NCI-H2107 (cell line): ENCODE measurements around the gene NEUROD2.

Source experiments
- DNase-seq: peaks from one replicate; lab custom pipeline; 2025; lab: John Stamatoyannopoulos, UW

Gene NEUROD2

DNA sequence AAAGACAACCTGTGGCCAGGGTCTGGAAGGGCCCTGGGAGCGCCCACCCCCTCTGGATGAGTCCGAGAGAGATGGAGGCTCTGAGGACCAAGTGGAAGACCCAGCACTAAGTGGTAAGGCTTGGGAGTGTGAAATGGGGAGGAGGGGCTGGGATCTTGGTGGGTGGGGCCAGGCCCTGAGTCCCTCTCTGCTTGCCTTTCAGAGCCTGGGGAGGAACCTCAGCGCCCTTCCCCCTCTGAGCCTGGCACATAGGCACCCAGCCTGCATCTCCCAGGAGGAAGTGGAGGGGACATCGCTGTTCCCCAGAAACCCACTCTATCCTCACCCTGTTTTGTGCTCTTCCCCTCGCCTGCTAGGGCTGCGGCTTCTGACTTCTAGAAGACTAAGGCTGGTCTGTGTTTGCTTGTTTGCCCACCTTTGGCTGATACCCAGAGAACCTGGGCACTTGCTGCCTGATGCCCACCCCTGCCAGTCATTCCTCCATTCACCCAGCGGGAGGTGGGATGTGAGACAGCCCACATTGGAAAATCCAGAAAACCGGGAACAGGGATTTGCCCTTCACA lies 28.0 kb upstream of the NEUROD2 start:
- DNase-seq = no peak

DNA sequence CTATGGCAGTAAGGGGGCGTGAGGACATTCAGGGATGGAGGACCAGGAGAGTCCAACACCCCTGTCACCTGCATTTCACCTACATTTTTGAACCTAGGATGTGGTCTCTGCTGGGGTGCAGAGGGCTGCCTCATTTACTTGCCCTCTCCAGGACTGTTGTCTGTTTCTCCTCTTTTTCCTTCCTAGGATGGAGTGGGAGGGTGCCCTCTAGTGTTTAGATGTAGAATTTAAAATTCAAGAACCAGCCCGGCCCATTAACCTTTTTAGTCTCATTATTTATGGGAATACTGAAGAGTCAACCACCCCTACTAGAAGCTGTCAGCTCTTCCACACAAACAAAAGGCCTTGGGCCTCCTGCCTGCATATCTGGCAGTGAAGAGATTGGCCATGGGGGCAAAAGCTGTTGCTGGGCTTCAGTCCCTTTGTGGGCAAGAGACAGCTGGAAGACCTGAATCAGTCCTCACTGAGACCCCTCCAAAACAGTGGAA lies 26.7 kb upstream of the NEUROD2 start:
- no peak for DNase-seq

DNA sequence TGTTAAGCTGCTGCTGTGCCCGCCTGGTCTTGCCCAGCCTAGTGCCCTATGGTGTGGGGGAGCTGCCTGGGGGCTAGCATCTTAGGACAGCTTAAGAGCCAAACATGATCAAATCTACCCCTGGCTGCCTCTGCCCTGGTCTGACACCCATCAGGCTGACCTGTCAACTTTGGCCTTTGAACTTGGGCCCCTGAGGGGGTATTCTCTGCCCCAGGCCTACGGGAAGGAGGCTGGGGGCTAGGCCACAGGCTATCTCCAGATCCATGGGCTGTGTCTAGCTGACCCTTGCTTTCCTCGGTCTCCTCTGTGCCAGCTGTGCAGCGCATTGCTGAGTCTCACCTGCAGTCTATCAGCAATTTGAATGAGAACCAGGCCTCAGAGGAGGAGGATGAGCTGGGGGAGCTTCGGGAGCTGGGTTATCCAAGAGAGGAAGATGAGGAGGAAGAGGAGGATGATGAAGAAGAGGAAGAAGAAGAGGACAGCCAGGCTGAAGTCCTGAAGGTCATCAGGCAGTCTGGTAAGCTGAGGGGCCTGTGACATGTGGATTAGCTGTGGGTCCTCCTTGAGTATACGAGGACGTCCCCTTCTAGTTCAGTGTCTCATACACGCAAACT lies 26.0 kb upstream of the NEUROD2 start:
- DNase-seq = no peak

GRCh38 chr17:39632153-39632941 lies 24.6 kb upstream of the NEUROD2 start:
- DNase-seq = peak; percentile 38

DNA sequence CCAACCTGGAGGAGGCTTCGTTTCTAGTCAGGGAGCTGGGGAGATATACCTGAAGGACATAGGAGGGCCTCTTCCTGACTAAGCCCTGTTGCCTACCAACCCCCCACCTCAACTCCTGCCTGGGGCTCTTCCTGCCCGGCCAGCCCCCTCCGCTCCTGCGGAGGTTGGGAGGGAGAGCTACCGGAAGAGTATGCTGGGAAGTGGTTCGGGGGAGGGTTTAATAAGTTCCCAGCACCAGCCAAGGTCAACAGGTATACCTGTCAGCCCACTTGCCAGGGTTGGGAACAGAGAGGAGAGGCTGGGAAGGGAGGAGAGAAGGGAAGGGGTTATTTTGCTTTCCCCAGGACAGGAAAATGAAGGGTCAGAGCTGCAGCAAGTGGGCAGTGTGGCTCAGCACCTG lies 23.7 kb upstream of the NEUROD2 start:
- no peak for DNase-seq

GRCh38 chr17:39629898-39630297 lies 22.2 kb upstream of the NEUROD2 start:
- DNase-seq = no peak

- DNase-seq = peak; percentile 48
Observed at GRCh38 chr17:39629494-39629880, 21.8 kb upstream of the NEUROD2 start.

DNA sequence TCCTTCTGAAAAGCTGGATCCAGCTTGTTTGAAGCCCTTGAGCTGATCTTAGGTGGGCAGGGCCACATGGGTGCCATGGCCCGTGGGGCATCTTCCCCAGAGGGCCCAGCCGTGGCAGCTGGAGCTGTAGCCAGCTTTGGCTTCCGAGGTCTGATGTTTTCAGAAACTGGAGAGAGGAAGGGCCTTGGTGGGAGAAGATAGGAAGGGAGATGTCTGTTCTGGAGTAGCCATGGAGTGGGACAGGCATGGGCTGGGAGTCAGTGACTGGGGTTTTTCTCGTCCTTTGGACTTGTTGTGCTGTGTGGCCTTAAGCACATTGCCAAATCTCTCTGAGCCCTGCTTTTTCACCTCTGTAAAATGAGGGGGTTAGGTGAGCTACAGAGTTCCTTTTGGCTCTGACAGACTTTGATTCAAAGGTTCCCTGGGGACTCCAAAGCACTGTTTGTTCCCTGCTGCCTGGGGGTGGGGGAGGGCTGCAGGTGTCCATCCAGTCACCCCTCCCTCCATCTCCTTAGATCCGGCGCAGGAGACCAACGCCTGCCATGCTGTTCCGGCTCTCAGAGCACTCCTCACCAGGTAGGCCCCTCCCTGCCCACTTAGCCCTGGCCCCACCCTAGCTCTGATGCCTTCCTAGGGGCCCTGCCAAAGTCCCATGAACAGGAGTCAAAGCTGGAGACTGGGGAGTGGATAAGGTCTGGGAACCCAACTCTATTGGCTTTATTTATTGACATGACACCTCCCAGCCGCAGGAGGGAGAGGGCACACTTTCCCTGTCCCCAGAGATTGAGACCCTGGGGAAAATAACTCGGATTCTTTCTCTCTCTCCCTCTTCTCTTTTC lies 21.2 kb upstream of the NEUROD2 start:
- DNase-seq = peak; percentile 48

DNA sequence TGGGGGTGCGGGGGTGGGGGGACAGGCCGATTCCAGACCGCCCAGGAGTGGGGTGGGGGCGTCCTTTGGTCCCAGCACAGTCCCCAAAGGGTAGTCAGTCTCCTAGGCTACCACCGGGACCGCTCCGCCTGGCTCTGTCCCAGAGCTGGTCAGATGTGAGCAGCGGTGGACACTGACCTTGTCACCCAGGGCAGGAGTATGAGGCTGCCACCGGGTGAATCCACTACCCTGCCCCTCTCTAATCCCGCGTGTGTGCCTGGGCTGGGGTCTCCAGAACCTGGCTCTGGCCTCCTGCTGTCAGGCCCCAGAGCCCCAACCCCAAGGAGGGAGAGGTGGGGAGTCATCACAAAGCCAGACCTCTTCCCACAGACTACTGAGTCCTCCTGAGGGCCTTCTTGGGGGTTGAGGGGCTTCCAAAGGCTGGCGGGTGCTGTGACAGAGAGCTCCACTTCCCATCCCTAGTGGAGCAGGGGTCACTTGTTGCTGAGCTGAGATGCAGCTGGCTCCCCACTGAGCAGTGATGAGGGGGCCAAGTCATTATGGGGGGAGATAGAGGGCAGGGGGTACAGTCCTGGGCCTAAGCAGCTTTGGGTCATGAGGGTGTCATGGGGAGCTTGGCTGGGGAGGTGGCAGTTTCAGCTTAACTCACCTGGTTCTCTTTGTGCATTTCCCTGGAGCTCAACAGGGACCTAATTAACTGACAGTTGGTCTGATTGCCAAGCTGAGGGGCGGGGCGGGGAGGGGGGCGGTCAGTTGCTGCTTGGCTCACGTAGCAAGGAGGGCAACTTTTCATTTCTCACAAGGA lies 20.2 kb upstream of the NEUROD2 start:
- no peak for DNase-seq

DNA sequence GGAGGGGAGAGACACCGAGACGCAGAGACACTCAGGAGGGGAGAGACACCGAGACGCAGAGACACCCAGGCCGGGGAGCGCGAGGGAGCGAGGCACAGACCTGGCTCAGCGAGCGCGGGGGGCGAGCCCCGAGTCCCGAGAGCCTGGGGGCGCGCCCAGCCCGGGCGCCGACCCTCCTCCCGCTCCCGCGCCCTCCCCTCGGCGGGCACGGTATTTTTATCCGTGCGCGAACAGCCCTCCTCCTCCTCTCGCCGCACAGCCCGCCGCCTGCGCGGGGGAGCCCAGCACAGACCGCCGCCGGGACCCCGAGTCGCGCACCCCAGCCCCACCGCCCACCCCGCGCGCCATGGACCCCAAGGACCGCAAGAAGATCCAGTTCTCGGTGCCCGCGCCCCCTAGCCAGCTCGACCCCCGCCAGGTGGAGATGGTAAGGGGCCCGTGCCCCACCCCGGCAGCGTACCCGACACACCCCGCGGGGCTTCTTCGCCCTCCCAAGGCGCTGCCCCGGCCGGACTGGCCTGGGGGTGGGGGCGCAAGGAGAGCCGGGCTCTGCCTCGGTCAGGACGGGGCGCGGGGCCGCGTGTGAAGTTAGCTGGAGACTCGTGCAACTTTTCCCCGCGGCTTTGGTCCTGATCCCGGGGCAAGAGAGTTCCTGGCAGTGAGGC lies 19.5 kb upstream of the NEUROD2 start:
- no peak for DNase-seq

DNA sequence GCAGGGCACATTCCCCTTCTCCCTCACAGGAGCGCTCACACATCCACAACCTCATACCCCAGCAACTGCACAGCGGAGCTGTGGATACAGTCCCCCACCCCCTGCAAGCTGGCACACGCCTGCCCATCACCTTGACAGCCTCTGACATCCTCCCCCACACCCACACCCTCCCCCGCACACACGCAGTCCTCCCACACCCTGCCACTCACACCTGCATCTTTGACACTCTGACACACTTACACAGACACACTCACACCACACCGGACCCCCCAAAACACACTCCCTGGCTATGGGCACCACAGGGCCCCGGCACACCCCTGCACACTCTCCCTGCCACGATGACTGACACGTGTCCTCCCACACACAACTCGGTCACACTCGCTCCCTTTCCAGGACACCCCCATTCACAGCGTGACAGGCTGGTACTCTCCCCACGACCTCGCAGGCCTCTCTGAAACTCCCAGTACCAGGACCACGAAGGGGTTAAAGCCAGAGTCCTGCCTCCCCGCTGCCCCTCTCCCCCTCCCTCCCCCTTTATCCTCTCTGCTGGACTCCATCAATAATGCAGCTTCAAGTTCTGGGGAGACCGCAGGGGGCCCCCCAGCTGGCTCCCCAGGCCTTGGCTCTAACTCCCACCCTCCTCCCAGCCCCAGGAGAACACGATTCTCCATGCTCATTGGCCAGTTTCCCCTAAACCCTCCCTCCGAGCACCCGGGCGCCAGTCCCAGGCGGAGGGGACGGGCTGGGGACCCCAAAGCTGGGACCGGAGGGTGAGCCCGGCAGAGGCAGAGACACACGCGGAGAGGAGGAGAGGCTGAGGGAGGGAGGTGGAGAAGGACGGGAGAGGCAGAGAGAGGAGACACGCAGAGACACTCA lies 18.7 kb upstream of the NEUROD2 start, which contains the start of gene PPP1R1B:
TSS of gene PPP1R1B (plus strand) at position 782 of the 876 bp plus-strand sequence. CDS start 441 bp downstream, outside the sequence.
- DNase-seq = no peak

- no peak for DNase-seq
Observed at GRCh38 chr17:39625198-39625785, 17.6 kb upstream of the NEUROD2 start.

DNA sequence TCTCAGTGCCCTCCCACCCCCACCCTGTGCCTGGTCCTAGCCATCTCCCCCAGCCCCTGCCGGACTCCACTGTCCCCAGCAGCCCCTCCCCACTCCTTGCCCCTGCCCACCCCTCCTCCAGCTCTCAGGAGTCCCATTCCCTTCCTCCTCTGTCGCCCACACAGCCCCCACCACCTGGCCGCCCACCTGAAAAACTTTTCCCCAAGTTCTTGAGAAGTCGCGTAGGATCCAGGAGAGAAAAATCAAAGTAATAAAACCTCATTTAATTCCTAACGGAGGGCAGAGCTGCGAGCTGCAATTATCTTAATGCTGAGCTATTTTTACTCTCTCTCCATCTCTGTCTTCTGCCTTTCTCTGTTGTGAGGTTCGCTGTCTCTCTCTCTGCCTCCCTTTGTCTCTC lies 16.6 kb upstream of the NEUROD2 start:
- DNase-seq = no peak

DNA sequence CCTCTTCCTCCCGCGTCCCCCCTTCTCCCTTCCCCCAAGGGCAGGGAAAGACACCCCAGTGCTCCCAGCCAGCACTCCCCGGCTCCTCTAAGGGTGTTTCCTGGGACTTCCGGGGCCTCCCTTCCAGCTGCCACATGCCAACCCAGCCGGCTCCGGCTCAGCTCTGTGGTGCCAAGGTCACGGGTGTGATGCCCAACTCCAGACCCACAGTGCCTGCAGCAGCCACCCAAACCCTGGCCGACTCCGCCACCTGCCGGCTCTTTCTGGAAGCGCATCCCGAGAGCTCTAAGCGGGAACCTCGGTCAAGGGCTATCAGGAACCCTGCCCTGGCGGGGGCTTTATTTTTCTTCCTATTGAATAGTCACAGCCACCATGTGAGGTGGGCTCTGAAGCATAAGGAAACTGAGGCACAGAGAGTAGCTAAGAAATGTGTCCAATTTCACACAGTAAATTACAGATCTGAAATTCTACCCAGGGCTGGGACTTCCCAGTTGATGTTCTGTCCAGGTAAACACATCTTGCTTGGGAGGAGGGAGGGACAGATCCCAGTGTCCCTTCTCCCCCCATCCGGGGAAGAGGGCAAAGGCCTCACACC lies 15.7 kb upstream of the NEUROD2 start:
- peak; percentile 48 for DNase-seq

DNA sequence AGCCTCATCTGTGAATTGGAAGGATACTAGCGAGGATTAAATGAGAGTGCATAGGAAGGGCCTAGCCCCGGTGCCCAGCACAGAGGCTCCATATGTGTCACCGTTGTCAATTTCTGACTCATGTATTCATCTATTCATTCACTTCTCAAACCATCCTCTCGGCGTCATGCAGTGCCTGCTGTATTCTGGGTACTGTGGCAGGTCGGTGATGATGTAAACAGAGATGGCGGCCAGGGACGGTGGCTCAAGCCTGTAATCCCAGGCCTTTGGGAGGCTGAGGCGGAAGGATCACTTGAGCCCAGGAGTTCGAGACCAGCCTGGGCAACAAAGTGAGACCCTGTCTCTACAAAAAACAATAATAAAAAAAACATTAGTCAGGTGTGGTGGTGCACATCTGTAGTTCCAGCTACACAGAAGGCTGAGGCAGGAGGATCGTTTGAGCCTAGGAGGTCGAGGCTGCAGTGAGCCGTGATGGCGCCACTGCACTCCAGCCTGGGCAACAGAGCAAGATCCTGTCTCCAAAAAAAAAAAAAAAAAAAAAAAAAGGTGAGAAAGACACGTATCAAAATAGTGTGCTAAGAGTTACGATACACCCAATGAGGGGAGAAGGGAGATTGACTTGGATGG lies 14.8 kb upstream of the NEUROD2 start:
- DNase-seq = no peak

GRCh38 chr17:39621523-39622379 lies 14.0 kb upstream of the NEUROD2 start:
- peak; percentile 84 for DNase-seq

DNA sequence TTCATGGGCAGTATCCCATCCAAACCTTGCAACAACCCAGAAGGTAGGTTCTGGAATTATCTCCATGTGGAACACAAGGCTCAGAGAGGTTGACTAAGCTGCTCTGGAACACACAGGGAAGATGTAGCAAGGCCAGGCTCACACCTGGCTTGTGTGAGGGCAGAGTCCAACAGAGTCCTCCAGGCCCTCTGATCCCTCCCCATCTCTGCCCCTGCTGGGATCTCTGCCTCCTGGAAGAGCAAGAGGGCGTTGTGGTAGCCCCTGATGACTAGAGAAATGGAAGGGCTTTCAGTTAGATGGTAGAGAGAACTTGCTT lies 12.0 kb upstream of the NEUROD2 start:
- DNase-seq = no peak
